HG03066 (cell line): ENCODE measurements around the gene TMEM50A.
"Not testable (repeated sequence)": the region's sequence is repeated elsewhere in the genome, so short reads cannot be mapped to it uniquely, and the experiment has no call there.

Source experiments
- ATAC-seq: cut with Tn5 transposase; IDR thresholded peaks from one replicate; pipeline ENCODE4 v1.9.1; 2021; ENCODE audit warnings: low read depth; ENCODE audit not compliant: unreplicated experiment

TMEM50A gene

GRCh38 chr1:25329950-25330349 lies 8.2 kb upstream of the TMEM50A start:
- ATAC-seq = not testable (repeated sequence)

DNA sequence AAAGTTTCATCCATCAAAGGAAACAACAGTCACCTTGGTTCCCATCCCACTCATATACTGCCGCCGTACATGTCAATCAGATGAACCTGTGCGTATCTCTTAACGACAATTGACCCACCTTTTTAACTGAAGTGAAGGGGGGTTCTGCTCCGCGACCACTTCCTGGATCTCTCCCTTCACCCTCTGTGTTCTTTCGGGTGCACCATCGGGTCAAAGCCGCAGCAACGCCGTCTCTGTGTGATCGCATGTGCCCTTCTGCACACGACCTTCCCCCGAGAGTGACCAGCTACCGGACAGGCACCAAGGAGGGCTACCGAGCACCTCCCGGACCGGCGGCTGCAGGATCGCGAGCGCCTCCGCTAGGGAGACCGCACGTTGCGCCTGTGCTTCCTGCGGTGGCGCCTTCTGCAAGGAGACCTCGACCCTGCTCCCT lies 1.2 kb upstream of the TMEM50A start:
- not testable (repeated sequence) for ATAC-seq

DNA sequence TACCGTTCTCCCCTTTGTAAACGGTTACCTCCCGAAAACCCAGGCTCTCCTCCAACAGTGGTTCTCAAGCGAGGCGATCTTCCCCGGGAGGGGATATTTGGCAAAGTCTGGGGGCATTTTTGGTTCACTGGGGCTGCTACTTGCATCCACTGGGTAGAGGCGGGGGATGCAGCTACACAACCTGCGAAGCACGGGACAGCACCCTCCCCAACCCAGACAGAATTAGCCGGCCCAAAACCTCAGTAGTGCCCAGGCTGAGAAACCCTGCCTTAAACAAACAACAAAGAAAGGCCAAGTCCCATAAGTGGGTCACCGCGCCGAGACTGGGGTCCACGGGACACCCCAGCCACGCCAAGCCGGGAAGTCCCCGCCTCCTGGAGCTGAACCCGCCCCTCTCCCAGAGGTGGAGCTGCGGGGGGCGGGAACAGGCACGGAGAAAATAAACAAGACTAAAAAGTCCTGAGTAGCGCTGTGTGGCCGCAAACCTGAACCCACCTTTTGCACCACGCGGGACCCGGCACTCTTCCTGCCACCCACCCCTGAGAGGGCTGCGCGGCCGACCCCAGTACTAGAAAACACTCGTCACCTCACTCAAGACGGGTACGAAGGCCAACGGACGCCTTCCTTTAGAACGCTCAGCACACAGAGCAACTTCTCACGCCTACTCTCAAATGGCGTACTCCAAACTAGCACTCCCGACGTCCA lies 499 bp upstream of the TMEM50A start:
- peak; percentile 49 for ATAC-seq

DNA sequence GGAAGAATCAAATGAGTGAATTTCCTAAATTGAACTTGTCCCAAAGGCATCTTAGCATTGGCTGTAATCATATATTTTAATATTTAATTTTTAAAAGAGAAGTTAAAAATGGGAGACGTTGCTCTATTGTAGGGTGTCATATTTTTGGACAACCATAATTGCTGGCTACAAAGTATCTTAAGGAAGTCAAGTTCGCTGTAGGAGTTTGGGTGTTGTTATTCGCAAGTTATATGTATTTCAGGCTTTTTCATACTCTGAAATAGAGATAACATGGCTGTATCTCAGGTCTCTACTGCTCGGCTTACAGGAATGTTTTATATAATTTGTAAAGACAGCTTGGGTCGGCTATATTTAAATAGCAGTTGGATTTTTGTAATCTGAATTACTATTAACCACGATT lies 852 bp downstream of the TMEM50A start:
- ATAC-seq = no peak

DNA sequence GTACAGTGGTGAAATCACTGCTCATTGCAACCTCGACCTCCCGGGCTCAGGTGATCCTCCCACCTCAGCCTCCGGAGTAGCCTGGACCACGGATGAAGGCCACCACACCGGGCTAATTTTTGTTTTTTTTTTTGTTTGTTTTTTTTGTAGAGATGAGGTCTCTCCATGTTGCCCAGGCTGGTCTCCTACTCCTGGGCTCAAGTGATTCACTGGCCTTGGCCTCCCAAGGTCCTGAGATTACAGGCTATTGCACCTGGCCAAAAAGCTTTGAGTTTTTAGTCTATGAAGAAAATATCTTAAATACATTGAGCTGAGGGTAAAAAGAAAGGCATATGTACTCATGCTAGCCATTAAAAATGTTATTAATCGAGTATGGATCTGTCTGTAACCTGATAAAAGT lies 3.6 kb downstream of the TMEM50A start:
- ATAC-seq = no peak

DNA sequence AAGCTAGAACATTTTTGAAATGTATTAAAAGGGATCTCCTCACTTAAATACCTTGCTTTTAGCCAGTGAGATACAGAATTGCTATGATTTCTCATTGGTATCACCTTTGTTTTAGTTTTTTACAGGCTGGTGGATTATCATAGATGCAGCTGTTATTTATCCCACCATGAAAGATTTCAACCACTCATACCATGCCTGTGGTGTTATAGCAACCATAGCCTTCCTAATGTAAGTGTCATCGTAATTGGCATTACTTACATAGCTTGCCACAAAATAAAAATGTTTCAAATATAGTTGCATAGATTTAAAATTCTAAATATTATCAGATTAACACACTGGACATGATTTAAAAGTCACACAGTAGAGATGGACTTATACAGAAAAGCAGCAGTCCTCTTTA lies 4.7 kb downstream of the TMEM50A start:
- no peak for ATAC-seq

- ATAC-seq = no peak
These were observed 5.7 kb downstream of the TMEM50A start for GRCh38 chr1:25343872-25344271.

GRCh38 chr1:25347556-25347955 lies 9.4 kb downstream of the TMEM50A start:
- no peak for ATAC-seq

GRCh38 chr1:25349606-25350005 lies 11.5 kb downstream of the TMEM50A start:
- ATAC-seq = no peak

DNA sequence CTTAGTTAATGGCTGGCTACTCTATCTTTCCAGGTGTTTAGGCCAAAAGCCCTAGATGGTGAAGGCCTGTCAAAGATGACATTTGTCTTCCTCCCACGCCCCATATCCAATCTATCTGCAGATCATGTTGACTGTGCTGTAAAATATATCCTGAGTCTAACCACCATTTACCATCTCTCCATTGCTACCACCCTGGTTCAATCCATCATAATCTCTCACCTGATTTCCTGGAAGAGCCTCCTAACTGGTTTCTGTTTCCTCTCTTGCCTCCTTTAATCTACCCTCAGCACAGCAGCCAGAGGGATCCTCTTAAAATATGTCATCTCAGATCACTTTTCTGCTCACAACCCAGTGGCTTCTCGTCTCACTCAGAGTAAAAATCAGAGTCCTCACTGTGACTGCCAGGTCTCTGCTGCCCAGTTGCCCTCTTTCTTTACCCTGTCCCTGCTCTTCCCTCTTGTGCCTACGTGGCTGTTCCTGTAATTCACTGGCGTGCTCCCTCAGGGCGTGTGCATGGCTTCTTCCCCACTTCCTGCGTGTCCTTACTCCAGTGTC lies 17.8 kb downstream of the TMEM50A start:
- no peak for ATAC-seq

GRCh38 chr1:25356441-25356840 lies 18.3 kb downstream of the TMEM50A start:
- no peak for ATAC-seq

DNA sequence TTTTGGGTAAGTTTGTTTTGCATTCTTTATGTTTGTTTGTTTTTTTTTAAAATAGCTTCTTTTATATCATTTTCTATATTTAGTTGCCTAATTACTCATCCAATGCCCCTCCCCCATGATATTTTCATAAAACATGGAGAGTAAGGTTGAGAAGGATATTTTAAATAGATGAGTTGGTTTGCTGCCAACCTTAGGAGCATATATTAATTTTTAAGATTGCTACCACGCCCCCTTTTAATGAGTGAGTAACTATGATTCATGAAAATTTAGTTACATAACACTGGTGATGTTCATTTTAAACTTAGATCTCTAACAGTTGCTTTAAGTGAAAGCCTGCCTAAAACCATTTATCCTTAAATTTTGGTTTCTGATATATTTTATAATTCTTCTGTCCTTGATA lies 18.7 kb downstream of the TMEM50A start:
- ATAC-seq = no peak

- ATAC-seq = no peak
These were observed 22.8 kb downstream of the TMEM50A start for GRCh38 chr1:25360596-25361581.

GRCh38 chr1:25361901-25362300 lies 23.8 kb downstream of the TMEM50A start:
- ATAC-seq = no peak

DNA sequence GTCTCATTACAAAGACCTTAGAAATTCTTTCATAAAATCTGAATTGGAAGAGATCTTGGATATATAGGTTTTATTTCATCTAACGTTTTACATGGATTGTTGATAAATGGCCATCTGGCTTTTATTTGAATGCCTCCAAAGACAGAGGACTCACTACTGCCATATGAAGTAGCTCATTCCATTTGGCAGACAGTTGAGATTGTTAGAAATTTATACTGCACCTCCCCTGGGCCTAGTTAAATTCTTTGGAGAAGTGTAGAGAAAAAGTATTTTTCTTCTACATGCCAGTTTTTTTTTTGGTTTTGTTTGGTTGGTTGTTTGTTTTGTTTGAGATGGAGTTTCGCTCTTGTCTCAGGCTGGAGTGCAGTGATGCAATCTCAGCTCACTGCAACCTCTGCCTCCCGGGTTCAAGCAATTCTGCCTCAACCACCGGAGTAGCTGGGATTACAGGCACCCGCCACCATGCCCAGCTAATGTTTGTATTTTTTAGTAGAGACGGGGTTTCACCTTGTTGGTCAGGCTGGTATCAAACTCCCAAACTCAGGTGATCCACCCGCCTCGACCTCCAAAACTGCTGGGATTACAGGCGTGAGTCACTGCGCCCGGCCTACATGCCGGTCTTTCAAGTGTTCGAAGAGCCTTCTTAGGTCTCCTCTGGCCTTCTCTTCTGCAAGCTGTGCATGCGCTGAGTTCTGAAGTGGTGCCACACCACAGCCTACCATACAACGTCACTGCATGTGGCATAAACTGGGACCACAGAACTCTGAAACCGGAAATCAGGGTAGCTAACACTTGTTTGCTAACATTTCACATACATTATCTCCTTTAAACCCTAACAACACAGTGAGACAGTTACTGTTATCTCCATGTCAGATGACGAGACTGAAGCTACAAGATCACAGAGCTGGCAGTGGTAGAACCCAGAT lies 24.8 kb downstream of the TMEM50A start:
- ATAC-seq = not testable (repeated sequence)

DNA sequence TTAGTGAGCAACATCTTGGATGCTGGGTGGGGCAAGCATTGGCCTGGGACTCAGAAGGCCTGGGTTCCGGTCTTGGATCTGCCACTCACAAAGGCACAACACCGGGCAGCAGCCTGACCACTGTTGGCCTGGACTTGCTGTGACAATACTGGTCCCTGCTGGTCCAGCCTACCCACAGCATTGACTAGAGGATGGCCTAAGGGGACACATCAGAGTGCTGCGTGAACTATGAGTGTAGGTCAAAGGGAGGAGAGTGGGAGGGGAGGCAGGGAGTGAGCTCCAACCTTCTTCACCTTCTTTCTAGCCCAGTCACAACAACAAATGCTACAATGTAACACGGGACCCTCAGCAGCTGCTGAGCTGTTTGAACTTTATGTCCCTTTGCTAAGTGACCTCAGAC lies 31.1 kb downstream of the TMEM50A start:
- ATAC-seq = no peak

GRCh38 chr1:25369691-25370271 lies 31.6 kb downstream of the TMEM50A start:
- not testable (repeated sequence) for ATAC-seq

DNA sequence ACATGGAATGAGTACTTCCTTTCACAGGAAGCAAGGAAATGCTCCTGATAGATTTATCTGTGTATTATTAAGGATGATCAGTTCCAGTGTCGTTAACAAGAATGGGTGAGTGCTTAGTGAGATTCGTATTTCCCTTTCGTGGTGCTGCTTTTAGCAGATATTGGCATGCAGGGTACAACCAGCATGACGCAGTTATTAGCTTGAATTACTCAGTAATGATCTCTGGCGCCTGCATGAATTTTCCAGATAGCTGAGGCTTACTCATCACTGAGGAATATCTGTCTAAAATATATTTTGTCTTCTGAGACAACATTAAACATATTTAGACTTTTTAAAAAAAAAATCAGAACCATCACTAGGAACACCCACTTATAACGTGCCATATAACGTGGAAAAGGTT lies 33.6 kb downstream of the TMEM50A start:
- ATAC-seq = not testable (repeated sequence)

- not testable (repeated sequence) for ATAC-seq
These were observed 40.2 kb downstream of the TMEM50A start for GRCh38 chr1:25378367-25378766.

- ATAC-seq = not testable (repeated sequence)
These were observed 44.4 kb downstream of the TMEM50A start for GRCh38 chr1:25382543-25382942.
